HFF-Myc (cell line): ENCODE data around the gene ZNF780A.

ENCODE experiments used
- DNase-seq: peaks from one replicate; pipeline ENCODE4 v3.0.0-alpha.2; 2011; ENCODE audit warnings: low read depth; ENCODE audit errors: extremely low read depth
- H3K4me3 ChIP-seq: replicated peaks from 2 replicates; pipeline ENCODE4 v1.5.1; 2011; ENCODE audit warnings: low read depth, mild to moderate bottlenecking, control low read depth, low read length
- CTCF ChIP-seq: IDR thresholded peaks from 2 replicates; pipeline ENCODE4 v1.5.1; 2012; ENCODE audit warnings: mild to moderate bottlenecking, low read depth, low read length, control low read depth; ENCODE audit errors: missing control alignments

ZNF780A gene

GRCh38 chr19:40033989-40034560, 56.7 kb downstream of the ZNF780A start:
- no peak for DNase-seq
- H3K4me3 ChIP-seq: no peak overlapping the region
- TF ChIP-seq CTCF: no peak

- no peak for DNase-seq
- TF ChIP-seq CTCF: no peak
- H3K4me3 ChIP-seq: no peak overlapping the region
These were observed 64.2 kb downstream of the ZNF780A start for GRCh38 chr19:40026597-40026970.

GRCh38 chr19:40025938-40026596, 64.7 kb downstream of the ZNF780A start:
- H3K4me3 ChIP-seq: no peak overlapping the region
- TF ChIP-seq CTCF: no peak
- DNase-seq: no peak

GRCh38 chr19:40023969-40024368, 66.8 kb downstream of the ZNF780A start:
- TF ChIP-seq CTCF: no peak
- H3K4me3 ChIP-seq: no peak overlapping the region
- DNase-seq: no peak
